Endothelial cell of umbilical vein (primary cell): ENCODE results near the gene FAM131B. TPM values are rescaled to one million over a fixed set of nuclear protein-coding genes. Genes with fewer than 3 reads are reported as not detected.

Source experiments
- BruUV-seq: library from RNA; stranded (reverse); fragments of 400-500 nt; replicated peaks from 2 replicates; lab custom pipeline; 2021; lab: Mats Ljungman, UMichigan
- CTCF ChIA-PET: fragments of 300-600, 350-600 bp; sonication (Branson Sonifier 250); formaldehyde crosslinking; loops from one replicate; lab custom pipeline; 2021; ENCODE audit warnings: antibody characterized with exemption, inconsistent platforms; lab: Charles Lee
- POLR2A ChIA-PET: fragments of 300-600, 350-600 bp; sonication (Branson Sonifier 250); formaldehyde crosslinking; loops from one replicate; lab custom pipeline; 2021; ENCODE audit warnings: antibody characterized with exemption, inconsistent platforms; lab: Charles Lee
- DNase-seq: peaks from one replicate; pipeline ENCODE4 v3.0.0-alpha.2; 2011; ENCODE audit warnings: low read depth, low spot score
- FAIRE-seq: peaks from 2 replicates; lab custom pipeline; 2011; peaks lifted over from hg19 to GRCh38; lab: Jason Lieb, UNC
- H2AFZ ChIP-seq: 2 replicates; pipeline ENCODE4 v1.6.0; 2012; ENCODE audit warnings: low read depth, low read length, control low read depth, inconsistent platforms
- H3K27ac ChIP-seq: 2 replicates; pipeline ENCODE4 v1.5.1; 2011; ENCODE audit warnings: low read depth, mild to moderate bottlenecking, control low read depth, low read length, moderate library complexity; ENCODE audit not compliant: insufficient read depth
- H3K27me3 ChIP-seq, 2 experiments: 2 replicates each; pipeline versions ENCODE4 v1.6.0 to v1.6.1; 2011; ENCODE audit warnings: low read length in 2 of 2, mixed read lengths in 1 of 2; ENCODE audit not compliant: control insufficient read depth in 2 of 2, insufficient read depth in 2 of 2
- H3K36me3 ChIP-seq, 2 experiments: 2 replicates in 1 of 2; 3 replicates in 1 of 2; pipeline ENCODE4 v1.5.1; 2011; ENCODE audit warnings: low read length in 2 of 2, mild to moderate bottlenecking in 1 of 2, moderate library complexity in 1 of 2; ENCODE audit not compliant: control insufficient read depth in 2 of 2, insufficient read depth in 2 of 2; ENCODE audit errors: extremely low read depth in 1 of 2
- H3K4me1 ChIP-seq: 3 replicates; pipeline ENCODE4 v1.5.1; 2011; ENCODE audit warnings: mild to moderate bottlenecking, low read length; ENCODE audit not compliant: control insufficient read depth, insufficient read depth; ENCODE audit errors: extremely low read depth
- H3K4me2 ChIP-seq: 2 replicates; pipeline ENCODE4 v1.6.1; 2011; ENCODE audit warnings: low read length, control low read depth, mixed read lengths; ENCODE audit not compliant: insufficient read depth
- H3K4me3 ChIP-seq, 3 experiments: fragments of 200-600 bp in 1 of 3; sonication (generic), shearing (Covaris generic) in 1 of 3; replicated peaks in 1 of 3; 2 replicates each; pipeline ENCODE4 v1.5.1; 2011 to 2016; ENCODE audit warnings: control low read depth in 3 of 3, low read length in 3 of 3, mild to moderate bottlenecking in 2 of 3, inconsistent platforms in 1 of 3, low read depth in 1 of 3, moderate library complexity in 1 of 3; ENCODE audit not compliant: insufficient read depth in 1 of 3
- H3K79me2 ChIP-seq: 2 replicates; pipeline ENCODE4 v1.6.0; 2012; ENCODE audit warnings: low read length, inconsistent platforms; ENCODE audit not compliant: control insufficient read depth, insufficient read depth
- H3K9ac ChIP-seq: replicated peaks from 2 replicates; pipeline ENCODE3; 2011; ENCODE audit warnings: low read length, control low read depth; ENCODE audit not compliant: insufficient read depth; ENCODE audit errors: extremely low read depth
- H3K9me1 ChIP-seq: replicated peaks from 3 replicates; pipeline ENCODE4 v1.6.0; 2011; ENCODE audit warnings: mild to moderate bottlenecking, low read length; ENCODE audit not compliant: control insufficient read depth, insufficient read depth; ENCODE audit errors: extremely low read depth
- H3K9me3 ChIP-seq: replicated peaks from 2 replicates; pipeline ENCODE4 v1.5.1; 2012; ENCODE audit warnings: low read length, inconsistent platforms; ENCODE audit not compliant: control insufficient read depth, insufficient read depth
- H4K20me1 ChIP-seq: replicated peaks from 2 replicates; pipeline ENCODE3; 2011; ENCODE audit warnings: mild to moderate bottlenecking, low read length; ENCODE audit not compliant: control insufficient read depth, insufficient read depth; ENCODE audit errors: extremely low read depth
- EZH2 ChIP-seq: IDR thresholded peaks from 2 replicates; pipeline ENCODE4 v1.6.1; 2012; ENCODE audit warnings: borderline replicate concordance, low read depth, mild to moderate bottlenecking, moderate library complexity, low read length, inconsistent platforms; ENCODE audit not compliant: severe bottlenecking
- FOS ChIP-seq: IDR thresholded peaks from 2 replicates; pipeline ENCODE4 v1.6.1; 2011; ENCODE audit warnings: mild to moderate bottlenecking, low read length, moderate library complexity, borderline replicate concordance; ENCODE audit not compliant: insufficient read depth
- GATA2 ChIP-seq: IDR thresholded peaks from 2 replicates; pipeline ENCODE4 v1.7.0; 2011; ENCODE audit warnings: low read depth, mild to moderate bottlenecking, moderate library complexity, mixed read lengths, low read length; ENCODE audit not compliant: insufficient read length, insufficient read depth
- JUN ChIP-seq: IDR thresholded peaks from 2 replicates; pipeline ENCODE4 v1.6.1; 2011; ENCODE audit warnings: borderline replicate concordance, low read depth; ENCODE audit not compliant: insufficient read length, insufficient read depth
- MYC ChIP-seq: IDR thresholded peaks from one replicate; pipeline ENCODE4 v1.6.1; 2011; ENCODE audit warnings: mild to moderate bottlenecking, low read depth, low read length
- POLR2A ChIP-seq: IDR thresholded peaks from 2 replicates; pipeline ENCODE4 v1.6.1; 2012; ENCODE audit warnings: low read depth, mild to moderate bottlenecking, control low read depth, low read length
- POLR2AphosphoS5 ChIP-seq: IDR thresholded peaks from 2 replicates; pipeline ENCODE4 v1.6.1; 2012; ENCODE audit warnings: low read depth, mild to moderate bottlenecking, control low read depth, low read length, moderate library complexity; ENCODE audit not compliant: insufficient read depth
- dilution Hi-C: fragments of 300-500 bp; cut with MboI; formaldehyde crosslinking; loops from one replicate; pipeline ENCODE4 v1.15.0; 2019; ENCODE audit warnings: low sequenced_read_pairs; ENCODE audit not compliant: extremely low pct_ligation_motif_present
- intact Hi-C: fragments of 100-400 bp; cut with micrococcal nuclease; formaldehyde crosslinking; loops from one replicate; pipeline ENCODE4 v1.10.0; 2022
- polyA plus RNA-seq, 4 experiments: library from polyadenylated mRNA; depleted of rRNA in 3 of 4; stranded (reverse) in 3 of 4; unstranded in 1 of 4; fragments of >200 nt; gene quantifications; 2 replicates each; pipeline versions ENCODE4 v1.2.1 to v1.2.3, GENCODE V29; 2011 to 2012; ENCODE audit warnings: missing spikeins in 1 of 4
- total RNA-seq: library from RNA; stranded (reverse); gene quantifications from 2 replicates; pipeline ENCODE4 v1.2.3, GENCODE V29; 2021
- TF ChIP-seq, protein P1 (sequence below): IDR thresholded peaks from 2 replicates; pipeline ENCODE4 v1.6.1; 2011; ENCODE audit not compliant: insufficient read depth, insufficient read length
- TF ChIP-seq, protein P2 (sequence below), 2 donors: IDR thresholded peaks; 1 replicate in 1 of 2; 2 replicates in 1 of 2; pipeline ENCODE4 v1.5.1; 2011; ENCODE audit warnings: low read length in 2 of 2, mild to moderate bottlenecking in 2 of 2, moderate library complexity in 2 of 2, control low read depth in 1 of 2, inconsistent platforms in 1 of 2, low read depth in 1 of 2; ENCODE audit not compliant: insufficient read depth in 1 of 2; ENCODE audit errors: extremely low read depth in 1 of 2

The FAM131B gene
- total and polyA plus RNA-seq, 2 donors (not counting 3 experiments of a cell fraction or from before 2014, with no cell fraction given) = 1.6 to 1.8 TPM

DNA sequence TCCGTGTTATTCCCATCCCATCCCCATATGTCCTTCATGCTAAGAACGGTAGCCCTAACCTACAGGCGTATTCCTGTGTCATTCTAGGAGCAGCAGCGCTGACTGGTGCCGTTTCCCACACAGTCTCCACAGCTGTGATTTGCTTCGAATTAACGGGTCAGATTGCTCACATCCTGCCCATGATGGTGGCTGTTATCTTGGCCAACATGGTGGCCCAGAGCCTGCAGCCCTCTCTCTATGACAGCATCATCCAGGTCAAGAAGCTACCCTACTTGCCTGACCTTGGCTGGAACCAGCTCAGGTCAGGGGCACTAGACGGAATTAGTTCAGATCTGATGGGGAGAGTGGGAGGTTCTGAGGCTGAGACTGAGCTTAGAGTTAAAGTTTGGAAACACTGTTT lies 20.7 kb downstream of the FAM131B start:
- Histone ChIP-seq H3K9ac (no peak overlapping the region), H3K9me1 (no peaks in the 10 kb centered on the region), H2AFZ (no peak overlapping the region), H3K79me2 (no peaks in the 10 kb centered on the region), H3K36me3 (no peaks in the 10 kb centered on the region), H3K4me2 (no peak overlapping the region), H3K27ac (no peak overlapping the region), H3K27me3 (peaks cover 16 to 22% of the 10 kb centered on the region in 2 experiments), H3K4me3 (no peak overlapping the region), H3K9me3 (no peaks in the 10 kb centered on the region), H3K4me1 (peaks cover 4% of the 10 kb centered on the region), H4K20me1 (no peaks in the 10 kb centered on the region)
- ChIA-PET POLR2A (no interaction called here), CTCF (interaction anchor here (1.3 kb wide), 1 partner anchor 163 kb away, joined by 3 read pairs; no protein-coding TSS in a partner anchor)
- TF ChIP-seq MYC (no peak), GATA2 (no peak), POLR2A (no peak), EZH2 (no peak), POLR2AphosphoS5 (no peak)
- dilution Hi-C loops (no loop called here), intact Hi-C loops (no loop called here)
- no TSS peak for BruUV-seq
- FAIRE-seq (no peak), DNase-seq (no peak)

DNA sequence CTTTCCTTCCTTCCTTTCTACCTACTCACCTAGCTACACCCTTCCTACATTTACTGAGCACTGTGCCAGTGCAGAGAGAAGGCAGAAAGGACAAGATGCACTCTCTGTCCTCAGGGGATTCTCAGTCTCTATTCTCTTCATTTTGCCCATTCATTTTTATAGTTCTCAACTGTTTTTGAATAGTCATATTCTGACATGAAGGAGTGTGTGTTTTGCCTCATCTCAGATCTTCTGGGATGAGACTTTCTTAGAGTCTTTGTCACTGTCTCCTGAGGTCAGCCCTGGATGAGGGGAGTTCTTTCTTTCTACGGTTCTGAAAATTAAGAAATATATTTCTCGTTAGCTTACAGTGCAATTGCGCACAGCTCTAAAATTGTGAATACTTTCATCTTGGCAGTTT lies 25.3 kb downstream of the FAM131B start:
- TF ChIP-seq POLR2A = no peak
- no peak for TF ChIP-seq GATA2
- TF ChIP-seq MYC = no peak
- TF ChIP-seq, protein P1, sequence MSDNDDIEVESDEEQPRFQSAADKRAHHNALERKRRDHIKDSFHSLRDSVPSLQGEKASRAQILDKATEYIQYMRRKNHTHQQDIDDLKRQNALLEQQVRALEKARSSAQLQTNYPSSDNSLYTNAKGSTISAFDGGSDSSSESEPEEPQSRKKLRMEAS = no peak
- TF ChIP-seq FOS = no peak
- no peak for TF ChIP-seq EZH2
- no peak for TF ChIP-seq POLR2AphosphoS5
- no peak for TF ChIP-seq JUN
- TF ChIP-seq, protein P2, sequence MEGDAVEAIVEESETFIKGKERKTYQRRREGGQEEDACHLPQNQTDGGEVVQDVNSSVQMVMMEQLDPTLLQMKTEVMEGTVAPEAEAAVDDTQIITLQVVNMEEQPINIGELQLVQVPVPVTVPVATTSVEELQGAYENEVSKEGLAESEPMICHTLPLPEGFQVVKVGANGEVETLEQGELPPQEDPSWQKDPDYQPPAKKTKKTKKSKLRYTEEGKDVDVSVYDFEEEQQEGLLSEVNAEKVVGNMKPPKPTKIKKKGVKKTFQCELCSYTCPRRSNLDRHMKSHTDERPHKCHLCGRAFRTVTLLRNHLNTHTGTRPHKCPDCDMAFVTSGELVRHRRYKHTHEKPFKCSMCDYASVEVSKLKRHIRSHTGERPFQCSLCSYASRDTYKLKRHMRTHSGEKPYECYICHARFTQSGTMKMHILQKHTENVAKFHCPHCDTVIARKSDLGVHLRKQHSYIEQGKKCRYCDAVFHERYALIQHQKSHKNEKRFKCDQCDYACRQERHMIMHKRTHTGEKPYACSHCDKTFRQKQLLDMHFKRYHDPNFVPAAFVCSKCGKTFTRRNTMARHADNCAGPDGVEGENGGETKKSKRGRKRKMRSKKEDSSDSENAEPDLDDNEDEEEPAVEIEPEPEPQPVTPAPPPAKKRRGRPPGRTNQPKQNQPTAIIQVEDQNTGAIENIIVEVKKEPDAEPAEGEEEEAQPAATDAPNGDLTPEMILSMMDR (IDR thresholded peaks at IDR 0.05; ENCODE audit: extremely low read depth in 1 of 2, insufficient read depth in 1 of 2, low read depth in 1 of 2, low read length in 2 of 2) = no peak
- ChIA-PET POLR2A (interaction anchor here (0.6 kb wide), 1 partner anchor 25 kb away, joined by 6 read pairs; no protein-coding TSS in a partner anchor), CTCF (interaction anchor here (0.8 to 2.0 kb wide), 9 partner anchors 9 to 80 kb away, joined by 3 to 10 read pairs (median 3); no protein-coding TSS in a partner anchor)
- Histone ChIP-seq H3K27ac (no peak overlapping the region), H4K20me1 (no peaks in the 10 kb centered on the region), H3K4me3 (no peak overlapping the region), H3K27me3 (peaks cover 10 to 11% of the 10 kb centered on the region in 2 experiments), H3K9ac (no peak overlapping the region), H2AFZ (no peak overlapping the region), H3K36me3 (no peaks in the 10 kb centered on the region), H3K79me2 (no peaks in the 10 kb centered on the region), H3K9me1 (no peaks in the 10 kb centered on the region), H3K4me2 (no peak overlapping the region), H3K4me1 (no peaks in the 10 kb centered on the region), H3K9me3 (no peaks in the 10 kb centered on the region)
- no peak for FAIRE-seq
- dilution Hi-C loops (no loop called here), intact Hi-C loops (no loop called here)
- no TSS peak for BruUV-seq
- no peak for DNase-seq
